Erythroblast (primary cell): Measurements from ENCODE around the gene NTM.

Experiments used
- DNase-seq, 2 experiments: peaks; one replicate each; lab custom pipeline; 2025; lab: John Stamatoyannopoulos, UW
- GATA1 ChIP-seq: IDR thresholded peaks from 2 replicates; pipeline ENCODE4 v1.6.1; 2011; ENCODE audit warnings: low read depth, mild to moderate bottlenecking, control low read depth, low read length, moderate library complexity
- POLR2A ChIP-seq: IDR thresholded peaks from 2 replicates; pipeline ENCODE4 v1.6.1; 2011; ENCODE audit warnings: mild to moderate bottlenecking, low read length

NTM gene

DNA sequence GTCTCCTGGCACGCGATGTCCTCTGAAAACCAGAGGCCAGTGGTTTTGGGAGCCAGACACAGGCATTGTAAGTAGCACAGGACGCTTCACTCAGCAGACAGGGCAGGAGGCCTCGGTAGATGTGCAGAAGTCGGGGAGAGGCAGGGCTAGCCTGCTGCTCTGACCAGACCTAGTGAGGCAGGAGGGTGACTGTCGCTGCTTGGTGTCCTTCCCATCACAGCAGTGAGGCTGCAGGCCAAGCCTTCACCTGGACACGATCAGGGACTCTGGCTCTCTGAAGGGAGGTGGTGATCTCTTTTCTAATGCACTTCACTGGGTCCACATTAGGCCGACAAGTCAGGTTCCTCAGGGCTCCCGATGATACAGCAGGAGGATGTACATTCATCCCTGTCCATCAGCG is 583.7 kb downstream of the NTM start:
- TF ChIP-seq GATA1 (no peak), POLR2A (no peak)
- no peak for DNase-seq

DNA sequence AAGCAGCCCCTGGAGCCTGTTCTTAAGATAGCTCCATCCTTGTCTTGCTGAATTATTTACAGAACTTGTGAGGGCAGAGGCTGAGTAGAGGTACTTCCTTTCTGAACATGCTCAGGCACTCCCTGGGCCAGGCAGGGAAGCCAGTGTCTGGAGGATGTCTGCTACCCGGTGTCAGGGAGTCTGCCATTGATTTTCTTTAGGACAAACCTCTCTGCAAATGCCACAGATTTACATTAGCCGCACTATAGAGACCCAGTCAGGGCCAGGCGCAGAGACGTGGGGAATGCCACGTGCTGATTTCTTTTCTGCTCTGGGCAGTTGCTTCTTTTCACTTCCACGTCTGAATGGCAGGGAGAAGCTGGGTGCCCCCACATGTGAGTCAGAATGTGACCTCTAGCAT is 585.5 kb downstream of the NTM start:
- TF ChIP-seq GATA1 (no peak), POLR2A (no peak)
- DNase-seq = no peak

DNA sequence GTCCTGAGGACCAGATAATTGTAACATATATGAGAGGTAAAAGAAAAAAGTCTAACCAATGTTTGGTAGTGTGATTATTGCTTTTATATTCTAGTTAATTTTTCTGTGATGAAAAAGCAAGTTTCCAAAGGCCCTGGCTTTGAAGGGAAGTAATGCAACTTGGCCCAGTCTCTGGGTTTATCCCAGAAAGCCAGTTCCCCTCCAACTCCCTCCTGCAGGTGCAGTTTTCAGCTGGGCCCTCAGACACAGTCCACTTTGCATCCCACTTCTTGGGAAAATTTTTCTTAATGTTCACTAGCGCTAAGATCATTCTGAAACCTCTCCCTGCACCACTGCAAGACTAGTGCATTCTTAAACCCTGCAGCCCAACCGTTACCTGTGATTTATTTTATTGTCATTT is 586.8 kb downstream of the NTM start:
- TF ChIP-seq GATA1 (no peak), POLR2A (no peak)
- DNase-seq = no peak

DNA sequence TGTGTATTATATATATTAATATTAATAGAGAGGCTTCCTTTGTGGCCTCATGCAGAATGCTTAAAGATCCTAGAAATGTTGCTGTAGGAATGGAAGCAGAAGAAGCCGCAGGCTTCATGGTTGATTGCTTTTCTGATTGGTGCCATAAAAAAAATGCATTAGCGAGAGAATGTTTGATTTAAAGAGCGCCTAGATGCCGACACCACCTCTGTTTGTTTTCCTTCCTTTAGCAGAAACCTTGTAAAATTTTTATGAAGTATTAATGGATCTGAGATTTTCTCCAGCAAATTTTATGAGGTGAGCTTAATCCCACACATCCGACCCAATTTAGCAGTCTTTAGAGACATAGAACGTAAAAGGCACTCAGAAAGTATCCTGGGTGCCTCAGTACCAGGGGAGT is 587.5 kb downstream of the NTM start:
- no peak for DNase-seq
- no peak for TF ChIP-seq POLR2A
- no peak for TF ChIP-seq GATA1

DNA sequence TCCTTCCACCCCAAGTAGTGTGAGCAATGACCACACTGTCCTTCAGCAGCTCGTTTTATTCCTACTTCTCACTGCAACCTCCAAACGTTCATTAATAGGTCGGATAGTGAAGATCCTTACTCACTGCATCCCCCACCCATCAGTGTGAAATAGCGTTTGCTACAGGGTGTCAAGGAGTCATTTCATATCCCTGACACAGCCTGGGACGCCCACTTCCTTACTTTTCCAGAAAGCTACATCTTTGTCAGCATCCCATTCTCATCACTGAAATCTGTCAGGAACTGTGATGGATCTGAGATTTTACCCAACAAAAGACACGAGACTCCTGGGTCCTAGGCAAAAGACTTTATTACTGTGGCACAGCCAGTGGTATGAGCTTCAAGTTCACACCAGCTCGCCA is 592.4 kb downstream of the NTM start:
- no peak for TF ChIP-seq GATA1
- TF ChIP-seq POLR2A = no peak
- DNase-seq = no peak

DNA sequence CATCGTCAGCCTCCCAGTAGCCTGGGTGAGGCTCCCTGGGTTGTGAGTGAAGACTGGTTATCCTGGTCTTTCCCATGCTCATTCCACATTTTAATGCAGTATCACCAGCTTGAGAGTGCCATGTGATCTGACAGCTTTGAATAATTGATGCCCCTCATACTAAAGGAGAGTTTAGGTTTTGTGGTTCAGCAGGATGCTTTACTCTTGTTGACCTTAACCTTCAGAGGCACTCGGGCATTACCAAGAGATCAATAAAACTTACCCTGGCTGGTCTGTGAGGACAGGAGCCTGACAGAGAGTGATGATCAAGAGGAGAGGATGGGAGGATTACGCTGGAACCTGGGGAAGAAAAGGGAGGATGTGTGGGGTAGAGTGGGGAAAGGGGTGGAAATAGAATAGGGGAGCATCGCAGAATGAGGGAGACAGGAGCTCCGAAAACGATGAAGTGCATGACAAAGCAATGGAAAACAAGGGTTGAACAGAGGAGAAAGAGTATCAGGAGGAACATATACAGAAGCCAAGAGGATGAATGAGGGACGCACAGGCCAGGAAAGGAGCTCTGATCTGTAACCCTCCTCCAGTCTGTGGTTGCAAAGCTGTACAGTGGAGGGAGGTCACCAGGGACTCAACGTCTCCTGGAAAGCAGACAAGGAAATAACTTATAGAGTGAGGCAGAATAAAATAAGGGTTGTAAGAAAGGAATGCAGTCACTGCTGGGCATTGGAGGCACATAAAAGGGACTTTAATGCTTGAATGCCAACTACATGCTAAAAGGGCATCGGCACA is 594.5 kb downstream of the NTM start:
- no peak for DNase-seq
- TF ChIP-seq POLR2A = no peak

DNA sequence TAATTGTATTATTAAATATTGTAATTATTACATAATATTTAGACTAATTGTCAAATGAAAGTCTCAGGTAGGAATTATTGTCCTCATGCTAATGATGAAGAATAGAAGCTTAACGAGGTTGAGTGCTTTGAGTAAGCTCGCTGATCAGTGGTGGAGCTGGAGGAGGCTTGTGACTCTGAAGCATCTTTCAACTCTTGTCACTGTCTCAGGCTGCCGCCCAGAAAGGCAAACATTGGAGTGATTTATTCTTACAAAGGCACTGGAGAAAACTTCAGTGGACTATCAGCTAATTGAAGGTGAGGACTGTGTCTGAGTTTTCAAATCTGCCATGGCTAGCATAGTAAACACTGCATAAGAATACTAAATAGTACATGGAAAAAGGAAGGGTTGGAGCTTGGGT is 595.1 kb downstream of the NTM start:
- TF ChIP-seq GATA1 (no peak), POLR2A (no peak)
- DNase-seq = no peak

DNA sequence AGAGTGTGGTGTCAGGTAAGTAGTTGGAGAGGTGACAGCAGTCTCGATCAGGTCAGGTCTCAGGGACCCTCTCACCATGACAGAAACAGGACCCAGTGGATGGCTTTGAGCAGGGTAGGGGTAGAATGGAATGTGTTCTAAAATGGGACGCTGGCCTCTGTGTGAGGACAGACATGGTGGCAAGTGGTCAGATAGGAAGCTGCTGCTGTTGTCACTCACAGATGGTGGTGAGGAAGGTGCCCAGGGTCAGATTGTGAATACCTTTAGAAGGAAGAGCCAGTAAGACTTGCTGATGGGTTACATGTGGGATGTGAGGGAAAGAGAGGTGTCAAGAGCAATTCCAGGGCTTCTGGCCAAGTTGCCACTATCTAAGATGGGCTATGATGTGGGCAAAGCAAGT is 596.3 kb downstream of the NTM start:
- TF ChIP-seq POLR2A (no peak), GATA1 (no peak)
- no peak for DNase-seq

DNA sequence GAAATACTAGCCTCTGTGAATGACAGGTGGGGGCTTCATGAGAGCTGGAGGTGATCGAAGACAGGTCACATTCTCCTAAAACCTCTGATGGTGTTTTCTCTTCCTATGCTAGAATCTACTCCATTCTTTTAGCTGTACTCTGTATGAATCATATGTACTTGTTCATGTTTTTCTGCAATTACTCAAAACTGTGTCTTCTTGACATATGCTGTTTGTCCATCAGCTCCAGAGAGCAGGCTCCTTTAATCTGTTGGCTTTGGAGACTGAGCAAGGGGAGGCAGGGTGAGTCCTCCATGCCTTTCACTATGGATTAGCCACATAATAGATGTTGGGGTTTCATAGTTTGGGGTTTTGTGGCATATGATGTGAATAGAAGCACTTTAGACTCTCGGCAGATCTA is 598.8 kb downstream of the NTM start:
- DNase-seq = no peak
- TF ChIP-seq POLR2A (no peak), GATA1 (no peak)

DNA sequence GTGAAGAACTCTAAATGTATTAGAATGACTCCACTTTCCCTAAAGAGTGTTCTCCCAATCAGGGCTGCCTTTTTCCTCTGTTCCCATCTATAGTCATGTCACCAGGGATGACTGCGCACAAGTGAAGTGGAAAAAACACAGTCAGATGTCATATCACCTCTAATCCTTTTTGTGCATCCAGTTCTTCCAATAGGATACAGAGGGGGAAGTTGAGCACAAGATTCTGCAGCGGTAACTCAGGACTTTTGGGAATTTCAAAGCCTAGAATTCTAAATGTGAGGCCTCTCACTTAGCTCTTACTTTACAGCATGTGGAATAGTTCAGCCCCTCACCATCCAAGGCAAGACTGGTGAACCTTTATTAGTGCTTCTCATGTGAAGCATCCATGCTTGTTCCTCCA is 602.6 kb downstream of the NTM start:
- no peak for DNase-seq
- TF ChIP-seq GATA1 (no peak), POLR2A (no peak)

DNA sequence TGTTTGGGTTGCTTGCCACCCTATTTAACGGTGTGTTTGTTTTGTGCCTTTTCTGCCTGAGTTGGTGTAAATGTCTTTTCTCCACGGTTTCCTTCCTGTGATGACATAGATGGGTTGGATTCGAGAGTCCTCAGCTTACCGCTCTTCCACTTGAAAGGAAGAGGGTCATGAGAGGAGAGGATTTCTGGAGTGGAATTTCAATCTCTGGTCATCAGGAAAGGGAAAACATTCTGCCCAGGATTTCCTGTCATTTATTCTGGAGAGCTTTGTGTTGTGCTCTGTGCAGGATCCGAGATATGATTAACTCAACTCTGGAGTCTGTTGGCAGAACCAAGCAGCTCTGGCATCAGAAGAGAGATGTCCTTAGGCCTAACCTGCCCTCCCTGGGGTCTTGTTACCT is 605.2 kb downstream of the NTM start:
- TF ChIP-seq POLR2A (no peak), GATA1 (no peak)
- no peak for DNase-seq

DNA sequence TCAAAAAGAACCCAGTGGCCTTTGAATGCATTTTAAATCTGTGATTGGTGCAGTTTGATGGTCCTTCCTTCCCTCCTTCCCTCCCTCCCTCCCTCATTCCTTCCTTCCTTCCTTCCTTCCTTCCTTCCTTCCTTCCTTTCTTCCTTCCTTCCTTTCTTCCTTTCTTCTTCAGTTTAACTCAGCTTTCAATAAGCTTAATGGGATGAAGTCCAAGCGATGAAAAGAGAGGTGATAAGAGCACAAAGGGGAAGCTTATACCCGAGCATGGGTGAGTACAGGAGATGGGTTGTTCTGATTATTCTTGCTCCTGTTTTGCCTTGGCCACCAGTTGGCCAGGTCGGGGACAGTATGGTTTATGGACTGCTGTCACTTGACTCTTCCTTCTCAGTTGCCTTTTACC is 605.6 kb downstream of the NTM start:
- TF ChIP-seq GATA1 (no peak), POLR2A (no peak)
- no peak for DNase-seq

DNA sequence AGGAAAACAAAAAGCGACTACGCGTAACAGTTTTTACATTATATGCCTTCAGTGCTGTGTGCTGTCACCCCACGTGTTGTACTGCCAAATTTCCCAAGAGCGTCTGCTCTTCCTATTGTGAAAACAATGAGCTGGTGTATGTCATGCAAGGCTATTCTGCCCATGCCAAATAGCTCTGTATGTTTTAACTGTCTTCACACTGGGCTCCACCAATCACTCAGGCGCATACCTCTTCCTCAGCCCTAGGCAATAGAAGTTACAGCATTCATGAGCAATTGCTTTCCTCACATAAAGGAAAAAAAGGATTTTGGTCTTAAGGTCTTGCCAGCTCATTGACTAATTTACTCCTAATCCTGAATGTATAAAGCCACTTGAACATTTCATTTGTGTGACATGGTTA is 606.8 kb downstream of the NTM start:
- TF ChIP-seq POLR2A (no peak), GATA1 (no peak)
- no peak for DNase-seq

DNA sequence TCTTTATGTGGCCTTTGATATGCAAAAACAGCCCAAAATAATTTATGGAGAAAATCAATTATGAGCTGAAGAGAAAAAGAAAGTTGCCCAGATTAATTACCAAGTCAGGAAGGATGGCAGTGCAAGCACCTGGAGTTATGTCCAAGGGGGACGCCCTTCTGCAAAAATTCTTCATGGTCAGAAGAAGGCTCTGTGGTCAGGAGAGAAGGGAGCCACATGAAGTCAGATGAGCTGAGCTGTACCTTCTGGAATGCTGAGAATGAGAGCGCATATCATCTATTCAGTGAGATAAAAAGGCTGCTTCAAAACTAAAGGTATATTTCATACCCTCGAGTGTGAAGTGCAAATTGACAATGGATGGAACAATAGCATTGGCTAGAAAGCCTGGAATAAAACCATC is 607.4 kb downstream of the NTM start:
- TF ChIP-seq GATA1 = no peak
- TF ChIP-seq POLR2A = no peak
- DNase-seq = no peak

DNA sequence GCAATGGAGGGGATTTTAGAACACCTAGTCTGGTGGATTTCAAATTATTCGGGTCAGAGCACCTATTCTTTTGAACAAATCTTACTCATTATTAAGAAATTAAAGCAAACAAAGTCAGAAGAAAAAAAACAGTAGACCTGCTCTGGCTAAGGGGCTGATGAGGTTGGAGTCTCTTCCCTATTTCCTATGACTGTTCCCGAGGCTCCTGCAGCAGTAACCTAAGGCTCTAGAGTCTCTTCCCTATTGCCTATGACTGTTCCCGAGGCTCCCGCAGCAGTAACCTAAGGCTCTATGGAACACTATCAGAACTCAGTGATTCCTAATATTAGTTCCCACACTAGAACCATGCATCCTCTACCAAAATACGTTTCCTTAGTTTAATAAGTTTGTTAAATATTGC is 607.9 kb downstream of the NTM start:
- no peak for DNase-seq
- TF ChIP-seq POLR2A (no peak), GATA1 (no peak)

DNA sequence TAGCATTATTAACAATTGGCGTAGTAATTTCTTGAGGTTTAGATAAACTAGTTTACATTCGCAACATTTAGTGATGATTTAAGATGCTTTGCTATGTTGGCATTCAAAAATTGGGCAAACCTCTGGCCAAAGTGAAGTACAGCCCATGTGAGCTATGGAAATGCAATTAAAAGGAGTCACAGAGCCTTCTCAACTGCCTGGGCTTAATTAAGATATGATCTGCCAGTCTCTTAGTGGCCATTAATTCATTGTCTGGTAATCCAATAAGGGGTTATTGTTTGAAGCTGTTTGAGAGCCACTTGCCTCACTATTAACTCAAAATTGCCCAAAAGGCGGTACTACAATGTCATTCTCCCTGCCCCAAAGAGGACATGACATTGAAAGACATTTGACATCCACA is 608.9 kb downstream of the NTM start:
- TF ChIP-seq POLR2A = no peak
- no peak for TF ChIP-seq GATA1
- no peak for DNase-seq
